HCEC 1CT (cell line): Measurements from ENCODE around the gene TNNT3.

Source experiments
- DNase-seq: peaks from one replicate; pipeline ENCODE4 v3.0.0-alpha.2; 2017

The TNNT3 gene

DNA sequence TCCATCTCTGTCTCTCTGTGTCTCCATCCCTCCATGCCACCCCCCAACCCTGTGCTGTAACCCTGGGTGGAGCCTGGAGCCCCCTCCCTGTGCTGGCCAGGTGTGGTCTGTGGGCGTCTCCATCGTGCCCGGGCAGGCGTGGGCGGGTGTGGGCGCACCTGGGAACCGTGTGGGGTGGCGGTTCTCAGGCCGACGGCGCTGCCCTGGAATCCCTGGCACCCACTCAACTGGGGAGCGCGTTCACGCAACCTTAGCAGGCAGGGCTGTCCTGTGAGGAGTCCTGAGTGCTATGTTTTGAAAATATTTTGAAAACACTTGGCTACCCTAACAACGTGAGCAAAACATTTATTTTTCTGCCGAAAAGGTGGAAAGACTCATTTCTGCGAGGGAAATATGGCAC, 4.7 kb downstream of the TNNT3 start:
- DNase-seq: no peak

GRCh38 chr11:1924646-1925372, 5.3 kb downstream of the TNNT3 start:
- no peak for DNase-seq

GRCh38 chr11:1925373-1926155, 6.1 kb downstream of the TNNT3 start:
- DNase-seq: no peak

DNA sequence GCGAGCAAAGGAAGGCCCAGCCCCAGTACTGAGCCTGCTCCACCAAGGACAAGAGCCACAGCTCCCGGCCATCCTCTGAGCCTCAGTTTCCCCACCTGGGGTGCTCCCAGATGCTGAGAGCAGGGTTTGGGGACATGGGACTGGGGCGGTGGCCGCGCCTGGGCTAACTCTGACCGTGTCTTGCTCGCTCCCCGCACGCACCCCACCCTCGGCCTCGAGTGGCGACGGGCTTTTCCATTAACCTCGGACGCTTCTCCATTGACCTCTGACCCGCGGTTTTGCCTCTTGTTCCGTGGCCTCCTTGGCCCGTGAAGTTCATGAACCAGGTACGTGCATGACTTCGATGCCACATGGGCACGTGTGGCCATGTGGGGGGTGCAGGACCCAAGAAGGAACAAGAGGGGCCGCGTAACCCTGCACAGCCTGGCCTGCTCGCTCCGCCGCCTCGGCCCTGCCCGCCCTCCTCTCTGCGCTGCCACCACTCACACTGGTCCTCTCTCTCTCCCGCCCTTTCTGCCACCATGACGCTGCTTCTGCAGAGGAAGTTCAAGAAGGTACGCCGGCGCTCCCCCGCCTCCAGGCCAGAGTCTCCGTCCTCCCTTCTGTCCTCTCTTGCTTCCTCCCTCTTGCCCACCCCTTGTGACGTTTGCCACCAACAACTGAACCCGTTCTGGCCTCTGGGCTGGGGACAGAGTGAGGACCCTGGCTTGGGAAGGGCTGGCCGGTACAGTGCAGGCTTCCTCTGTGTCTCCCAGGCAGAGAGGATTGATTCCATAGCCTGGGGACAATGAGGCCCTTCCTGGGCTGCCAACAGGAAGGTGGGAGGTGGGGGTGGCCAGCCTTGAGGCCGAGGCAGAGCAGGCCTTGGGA, 6.9 kb downstream of the TNNT3 start:
- no peak for DNase-seq

DNA sequence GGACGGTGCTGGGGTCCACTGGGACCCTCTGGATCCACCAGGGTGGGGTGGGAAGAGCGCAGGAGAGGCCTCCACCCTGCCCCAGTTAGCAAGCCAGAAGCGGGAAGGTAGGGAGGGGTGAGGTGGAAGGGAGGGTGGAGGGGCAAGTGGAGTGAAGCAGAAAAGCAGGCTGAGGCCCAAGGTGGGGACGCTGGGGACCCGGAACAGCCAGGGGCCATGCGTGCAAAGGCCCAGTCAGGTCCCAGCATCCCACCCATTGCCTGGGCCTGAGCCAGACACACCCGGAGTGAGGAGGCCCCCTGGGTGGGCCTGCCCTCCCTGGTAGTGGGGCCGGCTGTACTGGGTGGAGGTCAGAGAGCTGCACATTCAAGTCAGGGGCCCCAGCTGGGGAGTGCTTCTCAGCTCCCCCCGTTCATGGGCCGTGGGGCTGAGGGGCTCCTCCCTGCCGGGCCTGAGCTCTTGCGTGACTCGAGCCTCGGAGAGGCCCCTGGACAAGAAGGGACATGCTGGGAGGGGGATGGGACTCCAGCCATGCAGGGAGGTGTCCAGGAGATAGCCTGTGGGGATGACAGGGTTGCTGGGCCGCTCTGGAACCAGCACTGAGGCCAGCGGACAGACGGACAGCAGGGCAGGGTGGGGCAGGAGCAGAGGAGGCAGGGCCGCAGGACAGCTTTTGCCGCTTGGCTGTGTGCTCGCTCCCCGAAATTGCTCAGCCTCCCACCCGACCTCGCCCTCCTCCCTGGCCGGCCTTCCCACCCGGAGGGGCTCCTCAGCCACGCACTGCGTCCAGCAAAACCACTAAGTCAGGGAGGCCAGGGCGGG, 7.7 kb downstream of the TNNT3 start:
- no peak for DNase-seq

DNA sequence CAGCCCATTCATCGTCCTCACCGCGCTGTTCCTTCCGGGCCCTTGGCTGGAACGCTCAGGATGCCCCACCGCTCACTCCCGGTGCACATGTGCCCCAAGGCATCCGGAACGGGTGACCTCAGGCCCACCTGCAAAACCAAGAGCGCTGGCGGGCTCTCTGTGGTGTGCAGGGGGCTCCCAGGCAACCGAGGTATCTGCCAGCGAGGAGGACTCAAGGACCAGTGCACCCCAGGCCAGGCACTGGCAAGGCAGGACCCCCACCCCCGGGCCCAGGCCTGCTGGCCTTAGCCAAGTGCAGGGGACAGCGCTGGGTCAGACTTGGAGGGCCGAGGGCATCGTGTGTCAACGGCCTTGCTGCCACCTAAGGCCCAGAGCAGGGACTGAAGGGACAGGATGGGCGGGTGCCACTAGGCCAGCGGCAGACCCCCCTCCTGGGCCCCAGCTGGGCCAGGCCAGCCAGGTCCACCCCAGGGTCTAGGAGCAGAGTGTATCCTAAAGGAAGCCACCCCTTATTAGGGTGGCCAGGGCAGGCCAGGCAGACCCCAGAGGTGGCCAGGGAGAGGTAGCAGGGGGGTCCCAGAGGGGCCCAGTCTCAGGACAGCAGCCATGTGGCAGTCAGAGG, 8.5 kb downstream of the TNNT3 start:
- no peak for DNase-seq

- DNase-seq: no peak
These were observed 9.0 kb downstream of the TNNT3 start for GRCh38 chr11:1928470-1928890.

DNA sequence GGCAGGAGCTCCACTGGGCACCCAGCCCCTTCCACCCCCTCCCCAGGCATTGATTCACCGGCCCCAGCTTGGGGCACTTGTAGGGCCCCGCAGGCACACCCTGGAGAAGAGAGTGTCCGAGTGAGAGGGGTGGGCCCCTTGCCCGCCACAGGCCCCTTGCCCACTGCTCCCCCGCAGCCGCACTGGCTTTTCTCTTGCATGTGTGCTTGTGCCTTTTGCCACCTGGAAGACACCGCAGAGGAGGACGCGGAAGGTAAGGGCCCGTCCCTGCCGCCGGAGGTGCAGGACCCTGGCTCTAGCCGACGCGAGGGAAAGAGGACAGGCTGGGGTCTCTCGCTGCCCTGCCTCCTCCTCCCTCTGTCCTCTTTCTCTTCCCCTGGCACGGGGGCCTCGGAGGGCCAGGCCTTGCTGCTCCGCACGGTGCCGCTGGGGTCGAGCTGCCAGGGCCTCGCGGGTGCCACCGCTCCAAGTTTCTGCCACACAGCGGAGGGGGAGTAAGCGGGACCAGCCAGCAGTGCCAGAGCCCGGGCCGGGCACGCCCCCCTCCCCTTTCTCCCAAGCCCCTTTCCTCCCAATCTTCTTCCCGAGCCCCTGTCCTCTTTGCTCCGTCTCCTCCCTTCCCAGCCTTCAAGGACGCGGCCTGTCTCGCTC, 9.5 kb downstream of the TNNT3 start:
- no peak for DNase-seq

GRCh38 chr11:1929621-1930461, 10.3 kb downstream of the TNNT3 start:
- no peak for DNase-seq

DNA sequence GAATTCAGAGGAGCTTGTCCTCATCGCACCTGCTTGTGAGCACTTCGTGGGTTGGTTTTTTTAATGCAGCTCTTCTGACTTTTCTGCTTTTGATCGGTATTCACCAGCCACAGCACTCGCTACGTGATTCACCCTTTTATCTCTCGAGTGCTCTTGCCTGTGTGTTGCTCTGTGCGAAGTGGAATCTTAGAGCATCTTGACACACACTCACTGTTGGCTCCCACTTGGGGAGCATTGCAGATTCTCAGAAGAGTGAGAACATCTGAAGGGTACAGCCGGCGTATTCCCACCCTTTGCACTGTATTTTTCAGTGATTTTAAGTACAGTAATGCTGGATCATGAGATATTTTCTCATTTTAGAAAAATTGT, 10.9 kb downstream of the TNNT3 start:
- no peak for DNase-seq

DNA sequence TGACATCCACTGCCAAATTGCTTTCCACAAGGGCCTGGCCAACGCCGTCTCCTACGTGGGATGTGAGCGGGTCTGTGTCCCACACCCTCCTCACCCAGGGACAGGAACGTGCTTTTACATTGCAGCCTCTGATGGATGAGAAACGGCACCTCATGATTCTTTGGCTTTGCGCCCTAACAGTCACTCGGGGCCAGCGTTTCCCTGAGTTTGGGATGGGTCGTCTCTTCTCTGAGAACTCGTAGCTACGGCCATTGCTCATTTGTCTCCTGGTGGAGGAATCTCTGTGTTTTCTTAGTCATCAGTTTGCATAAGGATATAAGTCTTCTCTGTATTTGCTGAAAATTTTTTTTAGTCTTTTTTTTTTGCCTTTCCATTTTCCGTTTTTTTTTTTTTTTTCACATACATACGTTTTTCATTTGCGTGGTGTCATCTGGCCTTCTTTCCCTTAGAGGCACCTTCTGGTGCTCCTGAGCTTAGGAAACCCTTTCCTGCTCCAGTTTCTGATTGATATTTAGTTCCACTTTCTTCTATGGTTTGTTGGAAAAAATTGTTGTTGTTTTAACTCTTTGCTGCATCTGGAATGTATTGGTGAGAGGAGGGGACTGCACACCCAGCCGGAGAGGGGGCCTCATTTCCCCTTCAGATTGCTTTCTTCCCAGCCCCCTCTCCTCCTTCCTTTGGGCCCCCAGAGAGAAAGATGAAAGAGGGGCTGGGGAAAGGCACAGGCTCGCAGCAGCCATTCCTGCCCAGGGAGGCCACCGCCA, 12.0 kb downstream of the TNNT3 start:
- peak; percentile 11 for DNase-seq

- DNase-seq: no peak
These were observed 12.6 kb downstream of the TNNT3 start for GRCh38 chr11:1932105-1932480.

- no peak for DNase-seq
These were observed 13.2 kb downstream of the TNNT3 start for GRCh38 chr11:1932681-1933080.

DNA sequence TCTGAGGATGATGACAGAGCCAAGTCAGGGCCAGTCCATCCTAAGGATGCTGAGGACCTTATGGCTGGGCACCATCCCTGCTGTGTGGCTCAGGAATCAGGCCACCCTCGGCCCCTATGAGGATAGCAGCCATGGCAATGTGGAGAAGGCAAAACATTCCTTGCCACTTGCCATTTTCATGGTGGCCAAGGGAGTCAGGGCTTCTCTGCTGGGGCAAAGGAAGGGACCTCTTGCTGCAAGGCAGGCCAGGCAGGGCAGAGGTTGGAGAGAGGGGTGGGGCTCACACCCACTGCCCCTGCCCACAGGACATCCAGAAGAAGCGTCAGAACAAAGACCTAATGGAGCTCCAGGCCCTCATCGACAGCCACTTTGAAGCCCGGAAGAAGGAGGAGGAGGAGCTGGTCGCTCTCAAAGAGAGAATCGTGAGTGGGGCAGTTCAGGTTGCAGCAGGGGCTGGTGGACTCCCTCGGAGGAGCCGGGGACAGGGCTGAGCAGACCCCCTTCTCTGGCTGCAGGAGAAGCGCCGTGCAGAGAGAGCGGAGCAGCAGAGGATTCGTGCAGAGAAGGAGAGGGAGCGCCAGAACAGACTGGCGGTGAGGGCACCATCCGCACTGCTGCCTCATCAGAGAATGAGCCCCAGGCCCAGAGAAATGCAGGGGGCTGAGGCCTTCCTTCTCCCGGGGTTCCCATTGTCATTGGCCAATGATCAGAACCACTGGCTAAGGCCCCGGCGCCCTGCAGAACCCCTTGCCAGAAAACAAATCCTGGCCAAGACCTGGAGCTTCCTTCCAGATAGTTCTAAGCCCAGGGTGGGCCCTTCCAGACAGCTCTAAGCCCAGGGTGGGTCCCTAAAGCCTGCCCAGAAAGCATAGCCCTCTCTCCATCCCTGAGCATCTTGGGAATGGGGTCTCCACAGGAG, 14.2 kb downstream of the TNNT3 start:
- no peak for DNase-seq

DNA sequence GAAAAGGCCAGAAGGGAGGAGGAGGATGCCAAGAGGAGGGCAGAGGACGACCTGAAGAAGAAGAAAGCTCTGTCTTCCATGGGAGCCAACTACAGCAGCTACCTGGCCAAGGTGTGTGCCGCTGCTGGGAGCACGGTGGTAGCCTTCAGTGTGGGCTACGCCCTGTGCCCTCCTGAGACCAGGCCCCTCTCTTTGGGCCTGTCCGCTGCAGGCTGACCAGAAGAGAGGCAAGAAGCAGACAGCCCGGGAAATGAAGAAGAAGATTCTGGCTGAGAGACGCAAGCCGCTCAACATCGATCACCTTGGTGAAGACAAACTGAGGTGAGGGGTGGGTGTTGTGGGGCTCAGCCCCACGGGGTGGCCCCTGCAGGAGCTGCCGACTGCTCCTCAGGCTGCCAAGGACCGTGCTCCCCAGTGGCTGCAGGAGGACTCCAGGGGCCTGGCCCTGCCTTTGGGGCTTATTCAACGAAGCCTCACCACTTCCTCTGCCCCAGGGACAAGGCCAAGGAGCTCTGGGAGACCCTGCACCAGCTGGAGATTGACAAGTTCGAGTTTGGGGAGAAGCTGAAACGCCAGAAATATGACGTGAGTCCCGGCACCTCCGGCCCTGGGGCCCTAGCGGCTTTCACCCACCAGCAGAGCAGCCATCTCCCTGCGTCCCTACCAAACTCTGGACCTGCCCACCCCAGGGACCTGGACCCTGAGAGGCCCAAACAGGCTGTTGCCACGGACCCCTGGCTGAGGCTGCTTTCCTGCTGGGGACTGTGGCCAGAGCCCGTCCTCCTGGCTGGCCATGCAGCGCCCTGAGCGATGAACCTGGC, 15.0 kb downstream of the TNNT3 start:
- no peak for DNase-seq

- DNase-seq: no peak
These were observed 15.9 kb downstream of the TNNT3 start for GRCh38 chr11:1935156-1936071.
